Uterus (tissue), 2 donors: ENCODE results near the gene AP1B1.

Source experiments
- POLR2A ChIP-seq, 2 donors: fragments of 450-650 bp; IDR thresholded peaks; one replicate each; pipeline ENCODE4 v1.6.1; 2016; ENCODE audit warnings: antibody characterized with exemption in 2 of 2, mild to moderate bottlenecking in 1 of 2, moderate library complexity in 1 of 2
- TF ChIP-seq, protein P1 (sequence below), 4 experiments: fragments of 200-600 bp in 2 of 4; fragments of 450-650 bp in 2 of 4; sonication (generic) in 2 of 4; IDR thresholded peaks; one replicate each; pipeline ENCODE4 v1.5.1; 2016 to 2019; ENCODE audit warnings: antibody characterized with exemption in 4 of 4, mild to moderate bottlenecking in 2 of 4, moderate library complexity in 1 of 4

DNA sequence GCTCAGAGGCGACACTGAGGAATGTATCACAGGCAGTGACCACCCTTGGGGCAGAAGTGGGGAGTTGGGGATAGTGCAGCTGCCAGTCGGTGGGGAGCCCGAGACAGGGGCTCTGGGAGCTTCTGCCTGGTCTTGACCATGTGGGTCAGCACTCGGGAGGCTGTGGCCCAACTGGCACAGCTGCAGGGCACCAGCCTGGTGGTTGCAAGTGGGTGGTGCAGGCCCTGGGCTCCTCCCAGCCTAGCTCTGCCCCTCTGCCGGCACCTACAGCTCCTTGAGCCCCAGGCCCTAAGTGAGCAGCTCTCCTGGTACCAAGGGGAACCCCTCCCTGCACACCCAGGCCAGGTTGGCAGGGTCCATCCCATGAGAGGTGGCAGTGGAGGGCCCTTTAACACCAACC, 60.3 kb downstream of the AP1B1 start:
- TF ChIP-seq, protein P1, sequence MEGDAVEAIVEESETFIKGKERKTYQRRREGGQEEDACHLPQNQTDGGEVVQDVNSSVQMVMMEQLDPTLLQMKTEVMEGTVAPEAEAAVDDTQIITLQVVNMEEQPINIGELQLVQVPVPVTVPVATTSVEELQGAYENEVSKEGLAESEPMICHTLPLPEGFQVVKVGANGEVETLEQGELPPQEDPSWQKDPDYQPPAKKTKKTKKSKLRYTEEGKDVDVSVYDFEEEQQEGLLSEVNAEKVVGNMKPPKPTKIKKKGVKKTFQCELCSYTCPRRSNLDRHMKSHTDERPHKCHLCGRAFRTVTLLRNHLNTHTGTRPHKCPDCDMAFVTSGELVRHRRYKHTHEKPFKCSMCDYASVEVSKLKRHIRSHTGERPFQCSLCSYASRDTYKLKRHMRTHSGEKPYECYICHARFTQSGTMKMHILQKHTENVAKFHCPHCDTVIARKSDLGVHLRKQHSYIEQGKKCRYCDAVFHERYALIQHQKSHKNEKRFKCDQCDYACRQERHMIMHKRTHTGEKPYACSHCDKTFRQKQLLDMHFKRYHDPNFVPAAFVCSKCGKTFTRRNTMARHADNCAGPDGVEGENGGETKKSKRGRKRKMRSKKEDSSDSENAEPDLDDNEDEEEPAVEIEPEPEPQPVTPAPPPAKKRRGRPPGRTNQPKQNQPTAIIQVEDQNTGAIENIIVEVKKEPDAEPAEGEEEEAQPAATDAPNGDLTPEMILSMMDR (IDR thresholded peaks at IDR 0.05) = no peak
- no peak for TF ChIP-seq POLR2A (IDR thresholded peaks at IDR 0.05)
